COLO668 (cell line): ENCODE data around the gene SIGLEC5.
"Not testable (repeated sequence)": the region's sequence is repeated elsewhere in the genome, so short reads cannot be mapped to it uniquely, and the experiment has no call there.

Source experiments
- DNase-seq: peaks from one replicate; lab custom pipeline; 2025; ENCODE audit not compliant: unreplicated experiment; lab: John Stamatoyannopoulos, UW

The SIGLEC5 gene, protein sequence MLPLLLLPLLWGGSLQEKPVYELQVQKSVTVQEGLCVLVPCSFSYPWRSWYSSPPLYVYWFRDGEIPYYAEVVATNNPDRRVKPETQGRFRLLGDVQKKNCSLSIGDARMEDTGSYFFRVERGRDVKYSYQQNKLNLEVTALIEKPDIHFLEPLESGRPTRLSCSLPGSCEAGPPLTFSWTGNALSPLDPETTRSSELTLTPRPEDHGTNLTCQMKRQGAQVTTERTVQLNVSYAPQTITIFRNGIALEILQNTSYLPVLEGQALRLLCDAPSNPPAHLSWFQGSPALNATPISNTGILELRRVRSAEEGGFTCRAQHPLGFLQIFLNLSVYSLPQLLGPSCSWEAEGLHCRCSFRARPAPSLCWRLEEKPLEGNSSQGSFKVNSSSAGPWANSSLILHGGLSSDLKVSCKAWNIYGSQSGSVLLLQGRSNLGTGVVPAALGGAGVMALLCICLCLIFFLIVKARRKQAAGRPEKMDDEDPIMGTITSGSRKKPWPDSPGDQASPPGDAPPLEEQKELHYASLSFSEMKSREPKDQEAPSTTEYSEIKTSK

GRCh38 chr19:51630315-51630714 is at the start of gene SIGLEC5:
SIGLEC5 (minus strand) TSS chr19:51630401; CDS start chr19:51630335, 66 bp downstream.
- DNase-seq: not testable (repeated sequence)

DNA sequence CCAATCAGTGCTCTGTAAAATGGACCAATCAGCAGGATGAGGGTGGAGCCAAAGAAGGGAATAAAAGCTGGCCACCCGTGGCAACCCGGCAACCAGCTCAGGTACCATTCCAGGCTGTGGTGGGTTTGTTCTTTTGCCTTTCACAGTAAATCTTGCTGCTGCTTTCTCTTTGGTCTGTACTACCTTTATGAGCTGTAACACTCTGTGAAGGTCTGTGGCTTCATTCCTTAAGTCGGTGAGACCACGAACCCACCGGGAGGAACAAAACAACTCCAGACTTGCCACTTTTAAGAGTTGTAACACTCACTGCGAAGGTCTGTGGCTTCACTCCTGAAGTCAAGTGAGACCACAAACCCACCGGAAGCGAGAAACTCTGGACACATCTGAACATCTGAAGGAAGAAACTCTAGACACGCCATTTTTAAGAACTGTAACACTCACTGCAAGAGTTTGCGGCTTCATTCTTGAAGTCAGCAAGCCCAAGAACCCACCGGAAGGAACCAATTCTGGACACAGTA is 46.4 kb upstream of the SIGLEC5 start:
- no peak for DNase-seq

- peak; percentile 3 for DNase-seq
Measured at GRCh38 chr19:51675911-51676565, 45.8 kb upstream of the SIGLEC5 start.

GRCh38 chr19:51668216-51668615 is 38.0 kb upstream of the SIGLEC5 start:
- DNase-seq: no peak

- no peak for DNase-seq
Measured at GRCh38 chr19:51664997-51665396, 34.8 kb upstream of the SIGLEC5 start.

DNA sequence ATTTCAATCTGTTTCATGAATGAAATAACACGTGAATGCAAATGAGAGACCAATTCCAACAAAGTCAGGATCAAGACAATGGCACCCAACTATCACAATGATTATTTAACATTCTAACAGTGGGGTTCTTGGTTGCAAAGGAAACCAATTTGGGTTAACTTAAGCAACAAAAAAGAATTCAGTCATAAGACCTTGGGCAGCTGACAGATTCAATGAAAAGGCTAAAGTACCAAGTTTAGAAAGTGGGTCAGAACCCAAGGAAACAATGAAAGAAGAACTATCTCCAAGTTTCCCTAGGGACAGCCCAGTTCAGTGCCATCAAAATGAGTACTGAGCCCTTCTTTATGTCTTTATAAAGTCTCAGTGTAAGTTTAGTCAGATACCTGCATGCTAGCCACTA is 33.9 kb upstream of the SIGLEC5 start:
- DNase-seq: no peak

DNA sequence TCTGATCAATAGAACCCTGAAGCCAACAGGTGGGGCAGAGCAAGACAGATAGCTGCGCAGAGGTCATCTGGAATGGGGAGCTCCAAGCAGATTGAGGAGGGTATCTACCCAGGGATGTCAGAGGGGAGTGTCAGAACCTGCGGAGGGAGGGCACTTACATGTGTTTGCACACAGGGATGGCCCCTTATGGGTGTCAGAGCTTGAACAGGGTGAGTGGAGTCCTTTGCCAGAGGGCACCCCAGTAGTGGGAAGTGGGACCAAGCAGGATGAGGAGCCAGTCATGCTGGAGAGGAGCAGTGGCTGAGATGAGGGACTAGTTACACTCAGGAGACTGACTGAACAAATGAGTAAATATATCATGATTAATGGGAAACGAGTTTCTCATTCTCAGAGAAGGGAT is 33.4 kb upstream of the SIGLEC5 start:
- DNase-seq: no peak

GRCh38 chr19:51660975-51661600 is 30.9 kb upstream of the SIGLEC5 start:
- DNase-seq: peak; percentile 53

DNA sequence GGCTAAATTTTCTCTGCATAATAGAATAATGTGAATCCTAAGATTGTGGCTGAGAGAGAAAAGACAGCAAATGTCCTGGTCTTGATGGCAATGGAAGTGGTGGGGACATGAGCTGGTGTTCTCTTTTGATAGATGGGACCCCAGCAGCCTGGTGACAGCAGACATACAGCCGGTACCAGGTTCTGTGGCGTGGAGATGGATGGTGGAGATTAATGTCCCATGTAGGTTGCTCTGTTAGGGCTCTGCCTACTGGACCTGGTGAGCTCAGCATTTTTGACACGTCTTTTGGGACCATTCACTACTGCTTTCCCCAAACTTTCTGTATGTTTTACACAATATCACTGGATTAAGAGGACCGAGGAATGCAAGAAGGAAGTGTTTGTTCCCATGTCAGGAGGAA is 24.6 kb upstream of the SIGLEC5 start:
- no peak for DNase-seq

- DNase-seq: no peak
Measured at GRCh38 chr19:51653162-51653561, 23.0 kb upstream of the SIGLEC5 start.

- DNase-seq: no peak
Measured at GRCh38 chr19:51652266-51652665, 22.1 kb upstream of the SIGLEC5 start.

- no peak for DNase-seq
Measured at GRCh38 chr19:51651216-51651846, 21.1 kb upstream of the SIGLEC5 start.

DNA sequence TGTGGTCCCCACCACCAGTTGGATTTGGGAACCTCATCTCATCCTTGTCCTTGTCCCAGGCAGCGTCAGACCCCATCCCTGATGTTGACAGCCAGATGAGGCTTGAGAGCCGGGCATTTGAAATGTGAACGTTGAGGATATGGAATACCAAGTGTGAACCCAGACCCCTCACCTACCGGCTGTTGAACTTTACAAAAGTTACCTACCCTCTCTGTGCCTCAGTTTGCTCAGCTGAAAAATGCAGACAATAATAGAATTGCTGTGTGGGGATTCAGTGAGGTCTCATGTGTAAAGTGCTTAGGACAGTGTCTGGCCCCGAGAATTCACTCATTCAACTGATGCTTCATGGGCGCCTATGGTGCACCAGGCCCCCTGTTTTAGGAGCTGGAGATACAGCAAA is 17.1 kb upstream of the SIGLEC5 start:
- DNase-seq: no peak

DNA sequence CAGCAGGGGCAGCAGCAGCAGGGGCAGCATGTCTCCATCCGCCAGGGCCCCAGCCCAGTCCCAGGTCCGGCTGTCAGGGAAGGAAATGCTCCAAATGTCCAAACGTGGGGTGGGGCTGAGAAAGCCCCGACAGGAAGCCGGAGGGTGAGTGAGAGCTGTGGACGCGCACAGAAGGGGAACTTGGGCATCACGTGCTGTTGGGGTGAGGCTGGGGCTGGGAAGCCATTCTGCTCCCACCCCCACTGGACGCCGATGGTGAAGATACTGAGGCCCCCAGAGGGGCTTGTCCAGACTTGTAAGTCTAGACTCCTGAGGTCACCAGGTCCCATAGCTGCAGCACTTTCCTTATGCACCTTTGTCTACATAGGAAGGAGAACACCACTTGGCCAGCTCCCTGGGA is 16.5 kb upstream of the SIGLEC5 start, which contains the start of gene SIGLEC14:
Gene SIGLEC14 (minus strand): TSS at position 96 of the 400 bp plus-strand sequence. CDS start 66 bp downstream, at position 30.
- not testable (repeated sequence) for DNase-seq

DNA sequence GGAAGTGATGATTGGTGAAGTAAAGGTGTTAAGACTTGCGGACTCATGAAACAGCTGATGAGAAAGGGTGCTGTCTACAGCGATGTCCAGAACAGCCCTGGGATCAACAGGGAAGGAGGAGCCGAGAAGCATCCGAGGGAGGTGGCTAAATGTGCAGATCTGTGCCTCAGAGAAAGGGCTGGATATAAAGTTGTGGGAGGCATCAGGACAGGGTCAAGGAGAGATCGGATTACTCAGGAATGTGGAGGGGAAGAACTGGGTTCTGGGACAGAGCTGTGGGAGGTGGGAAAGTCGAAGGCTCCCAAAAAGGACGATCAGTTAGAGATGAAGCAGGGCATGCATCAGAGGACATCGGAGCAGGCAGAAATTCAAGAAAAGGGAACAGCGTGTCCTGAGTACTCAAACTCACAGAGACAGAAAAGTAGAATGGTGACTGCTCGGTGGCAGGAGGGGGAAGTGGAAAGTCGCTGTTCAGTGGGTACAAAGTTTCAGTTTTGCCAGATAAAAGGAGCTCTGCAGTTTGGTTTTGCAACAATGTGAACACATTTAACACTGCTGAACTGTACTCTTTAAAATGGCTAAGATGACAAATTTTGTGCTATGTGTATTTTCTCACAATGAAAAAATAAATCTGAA is 14.6 kb upstream of the SIGLEC5 start:
- DNase-seq: no peak

- DNase-seq: no peak
Measured at GRCh38 chr19:51641648-51642047, 11.4 kb upstream of the SIGLEC5 start.

GRCh38 chr19:51640386-51640785 is 10.2 kb upstream of the SIGLEC5 start:
- no peak for DNase-seq

DNA sequence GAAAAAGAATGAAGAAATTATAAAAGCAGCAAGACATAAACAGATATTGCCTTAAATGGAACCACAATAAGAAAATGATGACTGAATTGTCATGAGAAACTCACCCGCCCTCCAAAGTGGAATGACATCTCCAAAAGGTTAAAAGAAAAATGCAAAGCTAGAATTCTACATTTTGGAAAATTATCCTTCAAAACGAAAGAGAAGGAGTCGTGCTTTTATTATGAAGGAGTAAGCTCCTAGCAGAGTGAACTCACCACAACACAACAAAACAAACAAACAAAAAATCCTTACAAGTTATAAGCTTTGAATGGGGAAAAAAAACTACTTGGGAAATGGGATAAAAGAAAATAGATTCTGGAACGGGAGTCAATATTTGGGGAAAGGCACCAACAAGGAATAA is 9.7 kb upstream of the SIGLEC5 start:
- DNase-seq: no peak

GRCh38 chr19:51637362-51637978 is 7.3 kb upstream of the SIGLEC5 start:
- no peak for DNase-seq

GRCh38 chr19:51632126-51632525 is 1.9 kb upstream of the SIGLEC5 start:
- no peak for DNase-seq
